Esophagus muscularis mucosa (tissue), 3 donors: Measurements from ENCODE around the gene CHCHD1.

Source experiments
- POLR2A ChIP-seq: fragments of 450-650 bp; IDR thresholded peaks from one replicate; pipeline ENCODE4 v1.6.1; 2017; ENCODE audit warnings: antibody characterized with exemption, moderate library complexity, mild to moderate bottlenecking, low read depth
- TF ChIP-seq, protein P1 (sequence below), 3 experiments: fragments of 200-600 bp in 2 of 3; fragments of 450-650 bp in 1 of 3; sonication (generic) in 2 of 3; IDR thresholded peaks; one replicate each; pipeline ENCODE4 v1.5.1; 2017 to 2019; ENCODE audit warnings: antibody characterized with exemption in 3 of 3, mild to moderate bottlenecking in 2 of 3, moderate library complexity in 1 of 3

DNA sequence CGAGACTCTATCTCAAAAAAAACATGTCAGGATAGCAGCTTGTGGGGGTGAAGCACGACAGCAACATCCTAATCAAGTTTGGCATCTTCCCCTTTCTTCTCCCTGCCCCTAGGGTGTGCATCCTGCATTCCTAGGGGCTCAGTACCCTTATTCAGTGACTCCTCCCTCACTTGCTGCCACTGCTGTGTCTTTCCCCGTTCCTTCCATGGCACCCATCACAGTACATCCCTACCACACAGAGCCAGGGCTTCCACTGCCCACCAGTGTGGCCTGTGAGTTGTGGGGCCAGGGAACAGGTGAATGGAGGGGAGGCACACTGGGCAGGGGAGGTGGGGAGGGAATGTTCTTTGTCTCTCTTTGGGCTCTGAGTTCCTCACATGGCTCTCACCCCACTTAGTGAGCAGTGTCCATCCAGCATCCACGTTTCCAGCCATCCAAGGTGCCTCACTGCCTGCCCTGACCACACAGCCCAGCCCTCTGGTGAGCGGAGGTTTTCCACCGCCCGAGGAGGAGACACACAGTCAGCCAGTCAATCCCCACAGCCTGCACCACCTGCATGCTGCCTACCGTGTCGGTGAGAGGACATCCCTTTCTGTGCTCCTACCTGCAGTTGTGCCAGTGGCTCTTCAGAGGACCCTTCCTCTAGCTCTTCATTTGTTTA is 18.2 kb downstream of the CHCHD1 start:
- TF ChIP-seq, protein P1, sequence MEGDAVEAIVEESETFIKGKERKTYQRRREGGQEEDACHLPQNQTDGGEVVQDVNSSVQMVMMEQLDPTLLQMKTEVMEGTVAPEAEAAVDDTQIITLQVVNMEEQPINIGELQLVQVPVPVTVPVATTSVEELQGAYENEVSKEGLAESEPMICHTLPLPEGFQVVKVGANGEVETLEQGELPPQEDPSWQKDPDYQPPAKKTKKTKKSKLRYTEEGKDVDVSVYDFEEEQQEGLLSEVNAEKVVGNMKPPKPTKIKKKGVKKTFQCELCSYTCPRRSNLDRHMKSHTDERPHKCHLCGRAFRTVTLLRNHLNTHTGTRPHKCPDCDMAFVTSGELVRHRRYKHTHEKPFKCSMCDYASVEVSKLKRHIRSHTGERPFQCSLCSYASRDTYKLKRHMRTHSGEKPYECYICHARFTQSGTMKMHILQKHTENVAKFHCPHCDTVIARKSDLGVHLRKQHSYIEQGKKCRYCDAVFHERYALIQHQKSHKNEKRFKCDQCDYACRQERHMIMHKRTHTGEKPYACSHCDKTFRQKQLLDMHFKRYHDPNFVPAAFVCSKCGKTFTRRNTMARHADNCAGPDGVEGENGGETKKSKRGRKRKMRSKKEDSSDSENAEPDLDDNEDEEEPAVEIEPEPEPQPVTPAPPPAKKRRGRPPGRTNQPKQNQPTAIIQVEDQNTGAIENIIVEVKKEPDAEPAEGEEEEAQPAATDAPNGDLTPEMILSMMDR (IDR thresholded peaks at IDR 0.05) = no peak
- no peak for TF ChIP-seq POLR2A
